GM18517 (cell line): ENCODE data around the gene RTN3.
"Not testable (repeated sequence)": the region's sequence is repeated elsewhere in the genome, so short reads cannot be mapped to it uniquely, and the experiment has no call there.

Experiments
- ATAC-seq: cut with Tn5 transposase; IDR thresholded peaks from one replicate; pipeline ENCODE4 v1.9.1; 2021; ENCODE audit warnings: mild to moderate bottlenecking, moderate library complexity; ENCODE audit not compliant: unreplicated experiment

The RTN3 gene

DNA sequence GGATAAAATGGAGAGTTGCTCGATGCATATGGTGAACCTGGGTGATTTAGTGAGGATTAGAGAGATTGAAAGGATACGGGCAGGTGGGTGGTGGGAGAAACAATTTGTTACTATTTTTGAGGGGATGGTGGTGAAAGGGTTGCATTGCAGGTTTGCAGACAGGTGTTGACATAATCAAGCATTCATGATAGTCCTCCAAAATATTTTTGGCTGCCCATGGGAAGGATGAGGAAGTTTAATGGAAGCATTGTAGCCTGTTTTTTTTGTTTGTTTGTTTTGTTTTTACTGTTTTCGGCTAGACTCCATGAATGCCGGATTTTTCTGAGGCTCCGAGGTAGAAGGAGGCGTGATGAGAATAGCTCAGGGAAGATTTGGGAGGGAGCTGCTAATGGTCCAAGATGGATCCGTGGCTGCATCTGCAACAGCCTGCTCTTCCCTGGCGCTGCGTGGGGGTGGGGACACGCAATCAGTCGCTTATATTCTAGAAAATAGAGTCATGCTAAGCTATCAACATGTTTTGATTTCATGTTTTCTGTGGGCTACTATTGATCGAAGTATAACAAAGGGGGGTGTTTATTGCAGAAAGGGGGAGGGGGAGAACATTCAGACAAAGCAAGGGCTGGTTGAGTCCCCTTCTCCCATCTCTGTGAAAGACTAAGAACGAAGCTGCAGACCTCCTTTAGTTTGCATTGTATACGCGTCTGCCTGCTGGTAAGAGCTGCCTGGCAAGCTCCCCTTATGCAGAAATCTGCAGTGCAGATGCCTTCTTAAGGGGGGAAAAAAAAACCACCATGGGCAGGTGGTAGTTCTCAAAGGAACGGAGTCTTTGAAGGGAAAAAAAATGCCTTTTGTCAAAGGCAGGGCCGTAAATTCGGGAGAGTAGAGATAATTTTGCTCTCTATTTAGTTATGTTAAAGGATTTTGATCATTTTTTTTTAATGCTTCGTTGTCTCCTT, 1.0 kb downstream of the RTN3 start:
- ATAC-seq = peak; percentile 13

DNA sequence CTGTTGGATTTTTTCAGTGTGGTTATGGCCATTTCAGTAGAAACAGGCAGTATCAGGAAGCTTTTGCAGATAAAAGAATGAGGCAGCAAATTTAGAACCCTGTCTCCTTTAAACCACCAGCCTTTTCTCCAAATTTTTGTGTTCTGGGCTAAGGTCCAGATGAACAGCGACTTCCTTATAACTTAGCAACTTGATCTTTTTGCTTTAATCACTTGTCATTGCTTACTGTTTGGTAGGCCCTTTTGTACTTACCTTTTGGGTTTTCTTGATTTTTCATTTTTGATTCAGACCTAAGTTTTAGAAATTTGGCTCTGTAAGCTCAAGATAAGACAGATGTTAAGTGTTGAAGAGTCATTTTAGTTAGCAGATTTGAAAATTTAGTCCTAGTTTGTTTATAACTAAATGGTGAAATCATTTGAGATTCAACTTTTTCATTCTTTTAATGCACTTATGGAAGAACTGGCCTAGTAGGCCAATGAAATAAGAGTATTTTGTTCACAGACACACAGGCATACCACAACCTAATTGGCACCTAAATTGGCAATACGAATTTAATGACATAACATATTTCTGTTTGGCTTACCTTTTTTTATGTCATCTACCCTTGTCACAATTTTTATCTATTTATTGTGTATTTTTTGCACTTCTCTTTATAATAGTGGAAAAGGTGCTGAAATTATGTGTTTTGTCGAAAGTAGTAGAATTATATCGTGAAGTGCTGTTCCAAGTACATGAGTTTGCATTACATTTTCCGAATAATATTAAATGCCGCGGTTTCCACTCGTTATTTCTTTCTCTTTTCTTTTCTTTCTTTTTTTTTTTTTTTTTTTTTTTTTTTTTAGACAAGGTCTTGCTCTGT, 2.1 kb downstream of the RTN3 start:
- ATAC-seq = no peak

DNA sequence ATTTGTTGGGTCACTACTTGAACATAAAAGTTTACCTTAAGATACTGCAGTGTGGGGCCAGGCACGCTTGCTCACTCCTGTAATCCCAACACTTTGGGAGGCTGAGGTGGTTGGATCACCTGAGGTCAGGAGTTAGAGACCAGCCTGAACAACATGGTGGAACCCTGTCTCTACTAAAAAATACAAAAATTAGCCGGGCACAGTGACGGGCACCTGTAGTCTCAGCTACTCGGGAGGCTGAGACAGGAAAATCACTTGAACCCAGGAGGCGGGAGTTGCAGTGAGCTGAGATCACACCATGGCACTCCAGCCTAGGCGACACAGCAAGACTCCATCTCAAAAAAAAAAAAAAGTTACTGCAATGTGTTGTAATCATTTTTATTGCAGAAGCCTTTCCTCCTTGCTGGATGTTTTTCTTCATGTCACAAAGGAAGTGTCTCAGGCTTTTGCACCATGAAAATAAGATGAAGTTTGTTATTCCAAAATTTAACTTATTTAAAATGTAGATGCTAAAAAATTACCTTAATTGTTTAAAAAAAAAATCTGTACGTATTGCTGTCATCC, 3.9 kb downstream of the RTN3 start:
- ATAC-seq = not testable (repeated sequence)

DNA sequence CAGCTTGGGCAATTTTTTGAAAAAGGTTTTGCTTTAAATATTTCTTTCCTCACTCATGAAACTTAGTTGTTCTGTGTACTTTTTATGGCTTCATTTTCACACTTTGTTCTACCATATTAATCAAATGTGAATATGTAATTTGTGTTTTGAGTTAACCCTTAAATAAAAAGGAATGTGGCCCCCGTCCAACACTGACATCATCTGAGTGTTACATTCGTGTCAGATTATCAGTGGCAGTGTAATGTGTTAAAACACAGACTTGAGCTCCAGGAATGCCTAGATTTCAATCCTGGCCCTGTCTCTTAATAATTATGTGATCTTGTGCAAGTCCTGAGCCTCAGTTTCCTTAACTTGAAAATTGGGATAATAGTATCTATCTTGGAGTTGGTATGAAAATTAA, 5.6 kb downstream of the RTN3 start:
- no peak for ATAC-seq

DNA sequence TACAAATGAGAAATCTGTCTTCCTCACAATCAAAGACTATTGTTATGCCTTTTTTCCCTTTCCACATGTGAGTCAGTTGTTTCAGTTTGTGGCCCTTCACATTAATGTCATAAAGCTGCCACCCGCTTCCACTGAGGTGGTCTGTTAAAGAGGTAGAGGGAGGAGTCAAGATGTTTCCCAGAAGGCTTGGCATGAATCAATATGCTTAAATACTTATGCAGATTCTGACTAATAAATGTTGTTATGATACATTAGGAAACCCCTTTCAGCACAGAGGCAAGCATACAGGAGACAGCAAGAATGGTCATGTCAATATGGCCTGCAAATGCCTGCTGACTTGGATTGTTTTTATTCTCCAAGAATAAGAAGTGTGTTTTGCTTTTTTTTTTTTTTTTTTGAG, 6.5 kb downstream of the RTN3 start:
- no peak for ATAC-seq

DNA sequence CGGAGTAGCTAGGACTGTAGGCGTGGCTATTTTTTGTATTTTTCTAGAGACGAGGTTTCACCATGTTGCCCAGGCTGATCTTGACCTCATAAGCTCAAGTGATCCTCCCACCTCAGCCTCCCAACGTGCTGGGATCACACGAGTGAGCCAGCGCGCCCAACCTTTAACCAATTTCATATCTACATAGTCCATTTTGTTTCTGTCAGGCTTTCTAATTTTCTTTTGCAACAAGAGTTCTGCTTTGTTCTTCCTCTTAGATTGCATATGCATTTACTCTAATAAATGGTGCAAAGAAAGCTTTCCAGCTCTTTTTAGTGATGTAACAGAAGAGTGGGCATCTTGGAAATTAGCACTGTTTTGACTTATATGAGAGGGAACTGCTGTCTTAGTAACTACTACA, 13.3 kb downstream of the RTN3 start:
- ATAC-seq = no peak

DNA sequence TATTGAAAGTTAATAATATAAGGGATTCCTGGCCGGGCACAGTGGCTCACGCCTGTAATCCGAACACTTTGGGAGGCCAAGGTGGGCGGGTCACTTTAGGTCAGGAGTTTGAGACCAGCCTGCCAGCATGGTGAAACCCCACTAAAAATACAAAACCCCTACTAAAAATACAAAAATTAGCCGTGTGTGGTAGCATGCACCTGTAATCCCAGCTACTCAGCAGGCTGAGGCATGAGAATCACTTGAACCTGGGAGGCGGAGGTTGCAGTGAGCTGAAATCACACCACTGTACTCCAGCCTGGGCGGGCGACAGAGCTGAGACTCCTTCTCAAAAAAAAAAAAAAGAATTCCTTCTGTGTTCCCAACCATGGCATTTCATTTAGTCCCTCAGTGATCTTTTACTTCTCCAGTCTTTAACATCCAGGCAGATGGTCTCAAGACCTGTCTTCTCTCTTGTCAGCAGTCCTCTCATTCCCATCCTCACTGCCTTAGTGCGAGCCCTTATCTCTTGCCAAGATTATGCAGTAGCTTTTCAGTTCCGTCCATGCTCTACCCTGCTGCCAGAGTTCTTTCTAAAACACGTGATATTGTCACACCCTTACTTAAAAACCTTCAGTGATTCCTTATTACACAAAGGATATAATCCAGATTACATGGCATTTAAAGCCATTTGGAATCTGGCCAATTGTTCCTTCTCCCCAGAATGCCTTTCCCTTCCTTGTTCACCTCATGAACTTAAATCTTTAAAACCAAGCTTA, 17.9 kb downstream of the RTN3 start:
- ATAC-seq = no peak

DNA sequence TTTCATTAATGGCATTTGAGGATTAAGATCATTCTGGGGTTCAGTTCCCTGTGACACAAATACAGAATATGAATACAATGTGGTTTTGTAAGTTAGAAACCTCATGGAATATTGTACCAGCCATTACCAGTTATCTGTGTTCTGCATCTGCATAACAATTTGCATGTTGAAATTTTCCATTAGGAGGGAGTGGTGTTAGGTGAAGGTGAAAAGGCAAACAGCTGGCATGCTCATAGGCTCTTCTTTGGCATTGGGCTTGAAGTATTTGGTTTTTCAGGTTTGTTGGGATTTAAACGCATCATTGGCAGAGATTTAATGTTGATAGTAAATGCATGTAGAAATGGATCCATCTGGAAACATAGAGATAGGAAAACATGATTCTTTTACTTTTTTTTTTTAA, 18.6 kb downstream of the RTN3 start:
- ATAC-seq = no peak

DNA sequence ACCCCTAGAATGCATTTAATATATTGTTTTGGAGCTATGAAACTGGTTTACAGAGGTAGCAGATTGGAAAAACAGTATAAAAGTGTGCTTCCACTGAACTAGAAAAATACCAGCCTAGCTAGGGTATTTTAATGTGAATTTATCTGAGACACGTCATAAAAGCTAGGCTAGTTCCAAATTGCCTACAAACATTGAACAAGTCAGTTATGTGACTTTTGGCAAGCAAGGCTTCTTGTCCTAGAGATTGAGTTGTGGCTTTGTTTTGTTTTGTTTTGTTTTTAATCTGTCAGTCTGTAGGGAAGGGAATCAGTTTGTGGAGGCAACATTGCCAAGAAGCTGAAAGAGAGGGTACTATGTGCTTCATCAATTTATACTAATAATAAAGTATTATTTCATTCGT, 24.2 kb downstream of the RTN3 start:
- no peak for ATAC-seq

DNA sequence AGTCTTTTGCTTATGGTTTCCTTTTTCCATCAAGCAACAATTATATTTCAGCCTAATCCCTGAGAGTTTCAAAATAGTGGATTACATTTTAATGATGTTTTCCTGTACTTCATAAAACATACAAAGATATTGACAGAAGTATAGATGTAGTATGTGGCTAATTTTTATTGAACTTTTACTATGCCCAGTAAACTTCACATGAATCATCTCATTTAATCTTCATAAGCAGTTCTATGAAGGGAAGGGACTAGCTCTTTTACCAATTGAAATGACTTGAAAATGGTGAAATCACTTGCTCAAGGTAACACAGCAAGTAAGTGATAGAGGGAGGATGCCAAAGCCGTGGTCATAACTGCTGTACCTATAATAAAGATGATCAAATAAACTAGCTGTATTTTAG, 27.5 kb downstream of the RTN3 start:
- ATAC-seq = no peak

DNA sequence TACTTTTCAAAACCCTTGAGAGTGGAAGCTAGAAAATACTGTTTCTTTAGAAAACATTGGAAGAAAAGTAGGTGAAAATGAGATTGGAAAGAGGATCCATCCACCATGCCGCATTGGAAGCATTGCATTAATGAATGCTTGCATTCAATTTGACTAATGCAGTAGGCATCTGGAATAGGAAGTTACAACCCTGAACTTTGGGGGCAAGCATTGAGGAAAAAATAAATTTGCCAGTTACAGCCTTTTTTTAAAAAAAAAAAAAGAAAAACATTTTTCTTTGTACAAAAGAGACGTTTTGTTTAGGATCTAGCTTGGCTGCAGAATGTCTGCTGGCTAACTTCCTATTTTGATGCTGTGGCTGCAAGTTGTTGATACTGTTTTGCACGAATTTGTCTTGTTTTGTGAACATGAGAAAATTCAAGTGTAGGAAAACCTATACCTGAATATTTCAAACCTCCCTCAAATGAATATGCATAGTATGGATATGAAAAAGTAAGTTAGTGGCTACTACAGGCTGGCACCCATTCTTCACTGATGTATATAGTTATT, 28.1 kb downstream of the RTN3 start:
- ATAC-seq = no peak

DNA sequence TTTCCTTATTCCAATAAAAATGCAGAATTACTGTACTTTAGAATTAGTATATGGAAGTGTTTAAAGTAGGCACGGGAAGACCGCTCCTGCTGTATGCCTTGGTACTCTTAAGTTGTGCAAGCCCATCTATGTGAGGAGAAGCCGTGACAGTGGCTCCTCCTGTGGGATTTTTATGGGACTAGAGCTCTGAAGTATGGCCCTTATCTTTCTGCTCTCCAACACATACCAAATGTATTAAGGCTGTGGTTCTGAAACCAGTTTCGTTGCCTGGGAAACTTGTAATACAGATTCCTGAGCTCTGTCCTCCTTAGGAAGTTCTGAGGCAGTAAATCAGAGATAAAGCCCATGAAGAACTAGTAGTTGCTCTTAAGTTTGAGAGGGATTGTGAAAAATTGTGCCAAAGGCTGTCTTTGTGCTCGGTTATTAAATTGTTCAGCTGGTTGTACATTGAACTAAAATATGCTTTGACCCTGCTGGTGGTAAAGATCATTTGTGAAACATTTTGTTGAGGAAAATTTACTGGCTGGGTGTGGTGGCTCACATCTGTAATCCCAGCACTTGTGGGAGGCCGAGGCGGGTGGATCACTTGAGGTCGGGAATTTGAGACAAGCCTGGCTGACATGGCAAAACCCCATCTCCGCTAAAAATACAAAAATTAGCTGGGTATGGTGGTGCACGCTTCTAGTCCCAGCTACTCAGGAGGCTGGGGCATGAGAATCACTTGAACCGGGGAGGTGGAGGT, 29.3 kb downstream of the RTN3 start:
- no peak for ATAC-seq

DNA sequence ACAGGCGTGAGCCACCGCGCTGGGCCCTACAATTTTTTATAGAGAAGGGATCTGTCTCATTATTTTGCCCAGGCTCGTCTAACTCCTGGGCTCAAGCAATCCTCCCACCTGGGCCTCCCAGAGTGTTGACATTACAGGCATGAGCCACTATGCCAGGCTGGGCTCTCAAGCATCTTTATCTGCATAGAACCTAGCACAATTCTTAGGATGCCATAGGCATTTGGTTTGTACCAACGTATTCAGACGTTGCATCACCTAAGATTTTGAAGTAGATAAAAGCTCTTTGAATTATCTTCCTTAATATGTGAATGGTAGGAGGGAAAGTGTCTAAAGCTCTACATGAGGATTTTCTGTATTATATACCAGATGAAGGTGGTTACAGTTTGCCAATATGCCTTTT, 30.5 kb downstream of the RTN3 start:
- no peak for ATAC-seq

DNA sequence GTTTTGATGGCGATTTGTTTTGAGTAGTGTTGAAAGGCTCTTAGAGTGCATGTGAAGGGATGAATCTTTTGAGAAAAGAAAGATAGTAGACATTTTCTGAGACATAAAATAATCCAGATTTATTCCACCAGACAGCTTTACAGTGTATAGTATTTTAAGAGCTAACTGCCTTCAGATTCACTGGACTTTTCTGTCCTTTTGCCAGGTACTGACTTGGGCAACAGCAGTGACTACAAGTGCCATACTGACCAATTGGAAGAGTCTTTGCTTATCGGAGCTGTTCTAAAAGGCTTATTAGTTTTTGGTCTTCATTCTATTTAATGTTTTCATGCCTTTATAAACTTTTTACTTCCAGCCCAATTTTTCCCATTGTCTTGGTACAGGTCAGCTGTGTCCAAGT, 32.5 kb downstream of the RTN3 start:
- ATAC-seq = no peak

DNA sequence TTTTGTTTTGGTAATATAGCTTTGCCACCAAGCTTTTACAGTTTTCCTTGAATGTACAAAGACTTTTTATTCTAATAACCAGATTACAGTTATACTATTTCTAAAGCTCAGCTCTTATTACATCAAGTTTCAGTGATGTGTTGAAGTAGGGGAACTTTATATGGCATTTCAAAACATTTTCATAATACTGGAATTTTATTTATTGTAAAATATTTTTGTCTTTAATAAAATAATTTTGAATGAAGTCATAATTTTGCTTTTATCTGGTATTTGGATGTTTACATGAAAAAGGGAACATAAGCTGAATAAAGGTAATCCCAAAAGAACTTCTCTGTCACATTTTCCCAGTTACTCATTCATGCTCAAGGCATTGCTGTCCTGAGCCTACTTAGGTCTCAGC, 34.7 kb downstream of the RTN3 start:
- ATAC-seq = no peak

DNA sequence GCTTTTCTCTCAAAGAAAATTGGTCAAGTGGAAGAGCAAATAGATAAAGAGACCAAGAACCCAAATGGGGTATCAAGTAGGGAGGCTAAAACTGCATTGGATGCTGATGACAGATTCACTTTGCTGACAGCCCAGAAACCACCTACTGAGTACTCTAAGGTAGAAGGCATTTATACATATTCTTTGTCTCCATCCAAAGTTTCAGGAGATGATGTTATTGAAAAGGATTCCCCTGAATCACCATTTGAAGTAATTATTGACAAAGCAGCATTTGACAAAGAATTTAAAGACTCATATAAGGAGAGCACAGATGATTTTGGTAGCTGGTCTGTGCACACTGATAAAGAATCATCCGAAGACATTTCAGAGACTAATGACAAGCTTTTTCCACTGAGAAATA, 37.7 kb downstream of the RTN3 start:
- no peak for ATAC-seq

DNA sequence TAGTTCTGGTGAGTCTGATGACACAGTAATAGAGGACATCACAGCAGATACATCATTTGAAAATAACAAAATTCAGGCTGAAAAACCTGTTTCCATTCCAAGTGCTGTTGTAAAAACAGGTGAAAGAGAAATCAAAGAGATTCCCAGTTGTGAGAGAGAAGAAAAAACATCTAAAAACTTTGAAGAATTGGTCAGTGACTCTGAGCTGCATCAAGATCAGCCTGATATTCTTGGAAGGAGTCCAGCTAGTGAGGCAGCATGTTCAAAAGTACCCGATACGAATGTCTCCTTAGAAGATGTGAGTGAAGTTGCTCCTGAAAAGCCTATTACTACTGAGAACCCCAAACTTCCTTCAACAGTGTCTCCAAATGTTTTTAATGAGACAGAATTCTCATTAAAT, 38.7 kb downstream of the RTN3 start:
- no peak for ATAC-seq

DNA sequence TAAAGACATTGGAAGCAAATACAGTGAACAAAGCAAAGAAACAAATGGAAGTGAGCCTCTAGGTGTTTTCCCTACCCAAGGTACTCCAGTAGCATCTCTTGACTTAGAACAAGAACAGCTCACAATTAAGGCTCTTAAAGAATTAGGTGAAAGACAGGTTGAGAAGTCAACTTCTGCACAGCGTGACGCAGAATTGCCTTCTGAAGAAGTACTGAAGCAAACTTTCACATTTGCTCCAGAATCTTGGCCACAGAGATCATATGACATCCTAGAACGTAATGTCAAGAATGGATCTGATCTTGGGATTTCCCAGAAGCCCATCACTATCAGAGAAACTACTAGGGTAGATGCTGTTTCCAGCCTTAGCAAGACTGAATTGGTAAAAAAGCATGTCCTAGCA, 39.3 kb downstream of the RTN3 start:
- no peak for ATAC-seq

DNA sequence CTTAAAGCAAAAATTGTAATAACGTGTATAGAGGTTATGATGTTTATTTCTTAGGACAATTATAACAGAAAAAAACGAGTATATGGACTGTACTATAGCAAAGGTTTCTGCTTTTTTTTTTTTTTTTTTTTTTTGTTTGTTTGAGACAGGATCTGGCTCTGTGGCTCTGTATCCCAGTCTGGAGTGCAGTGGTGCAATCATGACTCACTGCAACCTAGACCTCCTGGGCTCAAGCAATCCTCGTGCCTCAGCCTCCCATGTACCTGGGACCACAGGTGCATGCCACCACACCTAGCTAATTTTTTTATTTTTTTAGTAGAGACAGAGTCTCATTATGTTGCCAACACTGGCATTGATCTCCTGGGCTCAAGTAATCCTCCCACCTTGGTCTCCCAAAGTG, 48.0 kb downstream of the RTN3 start:
- no peak for ATAC-seq

DNA sequence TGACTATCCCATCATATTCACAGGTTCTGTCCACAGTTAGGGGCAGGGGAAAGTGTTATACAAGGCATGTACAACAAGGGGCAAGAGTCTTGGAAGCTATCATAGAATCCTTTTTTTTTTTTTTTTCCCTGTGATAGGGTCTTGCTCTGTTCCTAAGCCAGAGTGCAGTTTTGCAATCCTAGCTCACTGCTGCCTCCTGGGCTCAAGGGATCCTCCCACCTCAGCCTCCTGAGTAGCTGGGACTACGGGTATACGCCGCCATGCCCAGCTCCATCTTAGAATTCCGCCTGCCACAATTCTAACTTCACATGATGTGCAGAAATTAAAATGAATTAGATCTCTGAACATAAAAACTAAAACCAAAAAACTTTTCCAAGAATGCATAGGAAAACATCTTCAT, 55.6 kb downstream of the RTN3 start:
- no peak for ATAC-seq
